H1 (cell line): ENCODE data around the gene FCRLA. TPM values are rescaled to one million over a fixed set of nuclear protein-coding genes. Genes with fewer than 3 reads are reported as not detected.

ENCODE experiments used
- BCL11A ChIP-seq, 2 experiments: IDR thresholded peaks; one replicate each; pipeline ENCODE4 v1.6.1; 2011; ENCODE audit warnings: low read depth in 2 of 2, low read length in 2 of 2, mild to moderate bottlenecking in 2 of 2
- CHD7 ChIP-seq: fragments of 300-600 bp; sonication (generic); IDR thresholded peaks from 2 replicates; pipeline ENCODE4 v1.7.1; 2012; ENCODE audit warnings: low read length, moderate library complexity, mild to moderate bottlenecking, inconsistent platforms; ENCODE audit not compliant: insufficient replicate concordance
- JUND ChIP-seq: IDR thresholded peaks from 2 replicates; pipeline ENCODE4 v1.6.1; 2011; ENCODE audit warnings: mild to moderate bottlenecking, improper control_type of control experiment, low read length
- NRF1 ChIP-seq: IDR thresholded peaks from 2 replicates; pipeline ENCODE4 v1.6.1; 2011; ENCODE audit warnings: mild to moderate bottlenecking, low read depth, low read length, improper control_type of control experiment
- SIN3A ChIP-seq, 2 experiments: IDR thresholded peaks in 1 of 2; conservative IDR thresholded peaks in 1 of 2; 2 replicates each; pipeline ENCODE4 v1.6.1; 2011 to 2012; ENCODE audit warnings: low read length in 2 of 2, improper control_type of control experiment in 1 of 2, low read depth in 1 of 2, mild to moderate bottlenecking in 1 of 2
- polyA plus RNA-seq, 7 experiments: library from polyadenylated mRNA; depleted of rRNA in 3 of 7; stranded (reverse) in 5 of 7; unstranded in 2 of 7; fragments of >200 nt in 5 of 7; fragments of 200-250 nt in 2 of 7; gene quantifications; 1 replicate in 5 of 7; 2 replicates in 1 of 7; 4 replicates in 1 of 7; pipeline versions ENCODE4 v1.2.1 to v1.2.3, GENCODE V29; 2011 to 2013; ENCODE audit warnings: missing spikeins in 2 of 7, mixed read lengths in 2 of 7
- total RNA-seq: library from RNA; stranded (reverse); fragmentation: NEBNext Ultra II Directional; extraction: Animal tissue kit (Norgen Biotek cat#: 25700); gene quantifications from 2 replicates; pipeline ENCODE4 v1.2.1, GENCODE V29; 2021

Gene FCRLA
- total and polyA plus RNA-seq, 2 of the 8 experiments (the other 6 are each of a cell fraction or from before 2014, with no cell fraction given) = not detected

GRCh38 chr1:161733526-161733925, 26.5 kb downstream of the FCRLA start (continued):
- TF ChIP-seq CHD7 (no peak), BCL11A (IDR thresholded peaks at IDR 0.05; ENCODE audit: low read depth in 2 of 2, low read length in 2 of 2) (no peak), SIN3A (conservative IDR thresholded peaks at IDR 0.05 in 1 of 2, IDR thresholded peaks at IDR 0.05 in 1 of 2; ENCODE audit: low read depth in 1 of 2, low read length in 2 of 2) (no peak), JUND (no peak), NRF1 (no peak)
